A673 (cell line): ENCODE data around the gene CD302.

Experiments used
- CTCF ChIP-seq: fragments of 300-800, 200-600 bp; sonication (generic); conservative IDR thresholded peaks from 2 replicates; pipeline ENCODE4 v1.5.1; 2017; ENCODE audit warnings: low read depth, mild to moderate bottlenecking, antibody characterized with exemption, low read length, moderate library complexity, mixed read lengths
- EZH2 ChIP-seq: fragments of 200-600 bp; sonication (generic); IDR thresholded peaks from 2 replicates; pipeline ENCODE4 v1.6.1; 2017; ENCODE audit warnings: borderline replicate concordance, low read depth, mild to moderate bottlenecking, mixed read lengths, antibody characterized with exemption, low read length; ENCODE audit not compliant: poor library complexity, severe bottlenecking

GRCh38 chr2:159744363-159744762 lies 53.6 kb downstream of the CD302 start:
- TF ChIP-seq CTCF (no peak), EZH2 (no peak)
